ENCODE data around the gene B4GALNT1.
"Not testable (repeated sequence)": the region's sequence is repeated elsewhere in the genome, so short reads cannot be mapped to it uniquely, and the experiment has no call there.

B4GALNT1 gene

DNA sequence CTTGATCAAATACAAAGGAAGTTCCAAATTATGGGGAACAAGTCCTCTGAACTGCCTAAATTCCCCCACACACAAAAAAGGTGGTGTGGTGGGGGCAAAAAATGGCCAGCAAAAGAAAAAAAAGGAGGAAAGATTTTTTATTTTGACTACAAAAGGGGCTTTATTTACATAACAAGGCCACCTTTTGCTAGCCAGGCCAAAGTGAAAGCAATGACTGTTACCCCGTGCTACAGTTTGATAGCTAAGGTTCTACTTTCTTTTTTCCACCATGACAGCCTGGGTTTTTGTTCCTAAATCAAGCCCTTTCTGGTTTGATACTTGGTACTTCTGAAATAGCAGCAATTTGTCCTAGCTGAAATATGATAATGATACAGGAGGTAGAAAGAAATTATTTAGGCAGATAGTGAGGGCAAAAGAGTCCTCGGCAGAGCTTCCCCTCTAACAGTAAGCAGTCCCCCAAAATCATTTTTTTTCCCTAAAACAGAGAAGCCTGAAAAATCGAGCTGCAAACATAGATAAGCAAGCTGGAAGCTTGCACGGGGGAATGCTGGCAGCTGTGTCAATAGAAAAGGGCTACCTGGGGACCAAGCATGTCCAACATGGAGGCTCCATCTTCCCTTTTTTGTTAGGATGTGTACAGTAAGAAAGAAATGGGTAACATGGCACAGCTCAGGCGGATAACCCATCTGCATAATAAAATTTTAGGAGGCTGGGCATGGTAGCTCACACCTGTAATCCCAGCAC lies 8.9 kb upstream of the B4GALNT1 start:
- TF ChIP-seq, protein P1, sequence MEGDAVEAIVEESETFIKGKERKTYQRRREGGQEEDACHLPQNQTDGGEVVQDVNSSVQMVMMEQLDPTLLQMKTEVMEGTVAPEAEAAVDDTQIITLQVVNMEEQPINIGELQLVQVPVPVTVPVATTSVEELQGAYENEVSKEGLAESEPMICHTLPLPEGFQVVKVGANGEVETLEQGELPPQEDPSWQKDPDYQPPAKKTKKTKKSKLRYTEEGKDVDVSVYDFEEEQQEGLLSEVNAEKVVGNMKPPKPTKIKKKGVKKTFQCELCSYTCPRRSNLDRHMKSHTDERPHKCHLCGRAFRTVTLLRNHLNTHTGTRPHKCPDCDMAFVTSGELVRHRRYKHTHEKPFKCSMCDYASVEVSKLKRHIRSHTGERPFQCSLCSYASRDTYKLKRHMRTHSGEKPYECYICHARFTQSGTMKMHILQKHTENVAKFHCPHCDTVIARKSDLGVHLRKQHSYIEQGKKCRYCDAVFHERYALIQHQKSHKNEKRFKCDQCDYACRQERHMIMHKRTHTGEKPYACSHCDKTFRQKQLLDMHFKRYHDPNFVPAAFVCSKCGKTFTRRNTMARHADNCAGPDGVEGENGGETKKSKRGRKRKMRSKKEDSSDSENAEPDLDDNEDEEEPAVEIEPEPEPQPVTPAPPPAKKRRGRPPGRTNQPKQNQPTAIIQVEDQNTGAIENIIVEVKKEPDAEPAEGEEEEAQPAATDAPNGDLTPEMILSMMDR (IDR thresholded peaks at IDR 0.05; ENCODE audit: insufficient read depth, low read depth, low read length, missing control alignments), result no peak
- peak; percentile 30 for DNase-seq (ENCODE audit: low read depth)
- no peak overlapping the region for H3K4me3 ChIP-seq (ENCODE audit: low read depth, low read length)

DNA sequence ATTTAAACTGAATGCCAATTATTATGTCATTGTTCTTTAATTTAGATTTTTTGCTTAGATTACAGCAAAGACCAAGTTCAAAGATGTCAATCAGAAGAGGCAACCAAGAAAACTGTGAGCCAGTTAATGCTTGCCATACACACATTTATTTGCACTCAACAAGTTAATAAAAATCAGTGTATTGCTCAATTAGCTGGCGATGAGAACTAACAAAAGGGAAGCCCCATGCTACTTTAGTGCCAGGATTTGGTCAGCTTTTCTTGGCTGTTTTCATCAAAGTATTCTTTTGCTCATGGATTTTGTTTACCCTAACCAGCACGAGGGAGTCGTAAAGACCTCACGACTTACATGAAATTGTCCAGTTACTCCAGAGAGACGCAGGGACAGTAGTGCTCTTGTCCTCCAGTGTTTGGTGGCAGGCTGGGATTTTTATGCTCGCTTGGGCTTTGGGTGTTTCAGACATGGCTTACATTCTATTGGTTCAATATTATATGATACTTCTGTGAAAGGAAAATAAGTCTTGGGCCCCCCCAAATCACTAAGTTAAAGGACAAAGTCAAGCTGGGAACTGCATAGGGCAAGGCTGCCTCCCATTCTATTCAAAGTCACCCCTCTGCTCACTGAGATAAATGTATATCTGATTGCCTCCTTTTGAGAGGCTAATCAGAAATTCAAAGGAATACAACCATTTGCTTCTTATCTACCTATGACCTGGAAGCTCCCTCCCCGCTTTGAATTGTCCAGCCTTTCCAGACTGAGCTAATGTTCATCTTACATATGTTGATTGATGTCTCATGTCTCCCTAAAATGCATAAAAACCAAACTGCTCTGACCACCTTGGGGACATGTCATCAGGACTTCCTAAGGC lies 7.4 kb upstream of the B4GALNT1 start:
- H3K4me3 ChIP-seq (ENCODE audit: low read depth, low read length), result no peak overlapping the region
- TF ChIP-seq, protein P1 (IDR thresholded peaks at IDR 0.05; ENCODE audit: insufficient read depth, low read depth, low read length, missing control alignments), result no peak
- no peak for DNase-seq (ENCODE audit: low read depth)

DNA sequence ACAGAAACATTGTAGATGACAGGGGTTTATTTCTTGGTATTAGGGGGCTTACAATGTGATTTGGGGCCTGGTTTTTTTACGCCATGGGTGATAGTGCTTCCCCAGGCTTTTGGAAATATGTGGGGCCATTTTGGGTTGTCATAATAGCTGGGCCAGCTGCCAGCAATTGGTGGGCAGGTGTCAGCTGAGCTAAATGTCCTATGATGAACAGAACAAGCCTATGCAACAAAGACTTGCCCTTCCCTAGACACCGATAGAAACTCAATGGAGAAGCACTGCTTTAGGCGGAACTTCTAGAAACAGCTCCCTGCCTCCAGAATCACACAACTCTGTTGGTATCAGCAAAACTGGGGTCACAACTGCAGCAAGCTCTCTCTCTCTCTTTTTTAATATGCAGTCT lies 5.1 kb upstream of the B4GALNT1 start:
- TF ChIP-seq, protein P1 (IDR thresholded peaks at IDR 0.05; ENCODE audit: insufficient read depth, low read depth, low read length, missing control alignments), result no peak
- DNase-seq (ENCODE audit: low read depth), result no peak
- no peak overlapping the region for H3K4me3 ChIP-seq (ENCODE audit: low read depth, low read length)

DNA sequence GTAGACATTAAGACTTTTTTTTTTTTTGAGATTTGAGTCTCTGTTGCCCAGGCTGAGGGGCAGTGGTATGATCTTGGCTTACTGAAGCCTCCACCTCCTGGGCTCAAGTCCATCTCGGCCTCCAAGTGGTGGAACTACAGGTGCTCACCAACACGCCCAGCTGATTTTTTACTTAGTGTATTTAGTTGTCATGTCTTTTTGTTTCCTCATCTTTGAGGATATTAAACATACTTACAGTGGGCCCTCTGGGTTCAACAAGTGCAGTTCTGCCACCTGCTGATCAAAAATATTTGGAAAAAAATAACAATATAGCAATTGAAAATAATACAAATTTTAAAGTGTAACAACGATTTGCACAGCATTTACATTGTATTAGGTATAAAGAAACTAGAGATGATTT lies 4.4 kb upstream of the B4GALNT1 start:
- DNase-seq (ENCODE audit: low read depth), result no peak
- no peak overlapping the region for H3K4me3 ChIP-seq (ENCODE audit: low read depth, low read length)
- TF ChIP-seq, protein P1 (IDR thresholded peaks at IDR 0.05; ENCODE audit: insufficient read depth, low read depth, low read length, missing control alignments), result no peak

DNA sequence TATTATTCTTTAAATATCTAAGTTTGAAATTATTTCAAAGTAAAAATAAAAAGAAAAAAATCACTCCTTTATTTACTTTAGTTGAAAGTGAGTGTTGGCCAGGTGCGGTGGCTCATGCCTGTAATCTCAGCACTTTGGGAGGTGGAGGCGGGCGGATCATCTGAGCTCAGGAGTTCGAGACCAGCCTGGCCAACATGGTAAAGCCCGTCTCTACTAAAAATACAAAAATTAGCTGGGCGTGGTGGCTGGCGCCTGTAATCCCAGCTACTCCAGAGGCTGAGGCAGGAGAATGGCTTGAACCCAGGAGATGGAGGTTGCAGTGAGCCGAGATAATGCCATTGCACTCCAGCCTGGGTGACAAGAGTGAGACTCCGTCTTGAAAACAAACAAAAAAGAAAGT lies 3.7 kb upstream of the B4GALNT1 start:
- not testable (repeated sequence) for H3K4me3 ChIP-seq (ENCODE audit: low read depth, low read length); DNase-seq (ENCODE audit: low read depth)

DNA sequence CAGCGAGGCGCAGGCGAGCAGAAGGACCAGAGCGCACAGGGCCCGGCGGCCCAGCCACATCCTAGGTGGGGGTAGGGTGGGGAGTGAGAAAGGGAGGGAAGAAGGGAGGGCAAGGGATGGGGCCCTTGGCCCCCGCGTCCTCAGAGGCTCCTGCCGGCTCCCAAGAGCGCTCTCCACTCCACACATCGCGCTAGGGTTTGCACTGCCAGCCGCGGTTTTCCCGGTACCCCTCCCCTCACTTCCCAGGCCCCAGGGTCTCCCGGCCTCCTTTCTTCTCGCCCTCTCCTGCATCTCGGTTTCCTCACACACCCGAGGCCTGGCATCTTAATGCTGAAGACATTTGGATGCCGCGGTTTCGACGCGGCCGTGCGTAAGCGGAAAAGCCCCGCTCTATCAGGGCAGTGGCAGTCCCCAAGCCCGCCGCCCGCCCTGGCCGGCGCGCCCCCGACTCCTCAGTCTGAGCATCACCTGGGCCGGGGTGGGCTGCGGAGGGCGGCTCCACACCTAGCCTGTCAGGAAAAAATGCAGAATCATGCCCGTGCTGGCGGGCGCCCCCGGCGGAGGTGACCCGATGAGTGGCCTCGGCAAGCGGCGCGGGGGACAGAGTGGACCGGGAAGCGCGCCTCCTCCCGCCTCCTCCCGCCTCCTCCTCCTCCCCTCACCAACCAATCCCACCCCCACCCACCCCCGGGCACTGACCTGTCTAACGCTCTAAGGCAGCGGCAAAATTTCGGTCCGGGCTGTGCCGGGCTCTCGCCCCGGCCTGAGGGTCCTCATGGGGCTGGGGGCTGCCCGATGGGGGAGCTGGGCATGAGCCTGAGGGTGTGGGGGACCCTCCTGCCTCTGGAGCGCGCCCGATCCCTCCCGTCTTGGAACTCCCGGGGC lies 686 bp downstream of the B4GALNT1 start:
- H3K4me3 ChIP-seq (ENCODE audit: low read depth, low read length), result peak overlapping the region; percentile 59
- TF ChIP-seq, protein P1 (IDR thresholded peaks at IDR 0.05; ENCODE audit: insufficient read depth, low read depth, low read length, missing control alignments), result no peak
- DNase-seq (ENCODE audit: low read depth), result no peak
